CD14-positive monocyte (primary cell): ENCODE results near the gene SH3TC2. TPM values are rescaled to one million over a fixed set of nuclear protein-coding genes. Genes with fewer than 3 reads are reported as not detected.

Source experiments
- DNase-seq, 3 donors: peaks; one replicate each; pipeline ENCODE4 v3.0.0-alpha.2; 2011 to 2022
- H2AFZ ChIP-seq: 2 replicates; pipeline ENCODE4 v1.6.0; 2012; ENCODE audit warnings: mild to moderate bottlenecking, low read depth, low read length, inconsistent platforms; ENCODE audit not compliant: insufficient read depth, poor library complexity, severe bottlenecking
- H3K27ac ChIP-seq, 2 donors: 1 replicate in 1 of 2; 2 replicates in 1 of 2; pipeline ENCODE4 v1.5.1; 2012 to 2013; ENCODE audit warnings: low read length in 2 of 2, control low read depth in 1 of 2, inconsistent platforms in 1 of 2, low read depth in 1 of 2, mild to moderate bottlenecking in 1 of 2
- H3K27me3 ChIP-seq, 2 donors: one replicate each; pipeline versions ENCODE4 v1.6.0 to v1.6.1; 2011 to 2013; ENCODE audit warnings: low read length in 2 of 2; ENCODE audit not compliant: control insufficient read depth in 2 of 2, insufficient read depth in 2 of 2
- H3K36me3 ChIP-seq, 2 donors: replicated peaks in 1 of 2; 1 replicate in 1 of 2; 2 replicates in 1 of 2; pipeline versions ENCODE4 v1.5.1 to v1.6.1; 2012 to 2013; ENCODE audit warnings: low read length in 2 of 2, control low read depth in 1 of 2, inconsistent platforms in 1 of 2, mild to moderate bottlenecking in 1 of 2; ENCODE audit not compliant: insufficient read depth in 2 of 2, control insufficient read depth in 1 of 2
- H3K4me1 ChIP-seq, 2 donors: 1 replicate in 1 of 2; 2 replicates in 1 of 2; pipeline versions ENCODE4 v1.5.1 to v1.6.1; 2012 to 2013; ENCODE audit warnings: low read length in 2 of 2, control low read depth in 1 of 2, inconsistent platforms in 1 of 2, mild to moderate bottlenecking in 1 of 2, moderate library complexity in 1 of 2; ENCODE audit not compliant: insufficient read depth in 2 of 2, control insufficient read depth in 1 of 2
- H3K4me2 ChIP-seq: replicated peaks from 2 replicates; pipeline ENCODE3; 2012; ENCODE audit warnings: low read length, moderate library complexity, mild to moderate bottlenecking; ENCODE audit not compliant: poor library complexity, severe bottlenecking; ENCODE audit errors: extremely low read depth
- H3K4me3 ChIP-seq, 3 experiments: fragments of 200-600 bp in 1 of 3; sonication (generic) in 1 of 3; replicated peaks in 1 of 3; 1 replicate in 2 of 3; 2 replicates in 1 of 3; pipeline ENCODE4 v1.5.1; 2011 to 2013; ENCODE audit warnings: low read length in 3 of 3, mild to moderate bottlenecking in 3 of 3, control low read depth in 2 of 3, low read depth in 2 of 3, inconsistent platforms in 1 of 3, moderate library complexity in 1 of 3
- H3K79me2 ChIP-seq: 2 replicates; pipeline ENCODE4 v1.6.0; 2012; ENCODE audit warnings: mild to moderate bottlenecking, control low read depth, inconsistent platforms, low read length, moderate library complexity; ENCODE audit not compliant: insufficient read depth
- H3K9ac ChIP-seq: 2 replicates; pipeline ENCODE4 v1.6.0; 2017; ENCODE audit warnings: low read length, mild to moderate bottlenecking; ENCODE audit not compliant: insufficient read depth, poor library complexity, severe bottlenecking
- H3K9me3 ChIP-seq, 2 donors: replicated peaks in 1 of 2; 1 replicate in 1 of 2; 2 replicates in 1 of 2; pipeline versions ENCODE4 v1.5.1 to v1.6.1; 2012 to 2013; ENCODE audit warnings: low read length in 2 of 2, control low read depth in 1 of 2; ENCODE audit not compliant: control insufficient read depth in 1 of 2, insufficient read depth in 1 of 2
- H4K20me1 ChIP-seq: 2 replicates; pipeline ENCODE4 v1.6.0; 2012; ENCODE audit warnings: mild to moderate bottlenecking, low read length, control low read depth, moderate library complexity; ENCODE audit not compliant: insufficient read depth
- H3K27ac Mint-ChIP-seq, 7 donors: one replicate each; pipeline ENCODE4 v1.8.0; 2020; ENCODE audit warnings: mild to moderate bottlenecking in 7 of 7, mixed read lengths in 7 of 7, moderate library complexity in 6 of 7, inconsistent platforms in 2 of 7
- H3K27me3 Mint-ChIP-seq, 3 donors: one replicate each; pipeline ENCODE4 v1.8.0; 2021 to 2022; ENCODE audit warnings: low read depth in 3 of 3, mild to moderate bottlenecking in 3 of 3, mixed read lengths in 3 of 3, moderate library complexity in 3 of 3, inconsistent platforms in 1 of 3
- H3K36me3 Mint-ChIP-seq, 2 donors: one replicate each; pipeline ENCODE4 v1.8.0; 2020; ENCODE audit warnings: mixed read lengths in 2 of 2, inconsistent platforms in 1 of 2, mild to moderate bottlenecking in 1 of 2
- H3K4me1 Mint-ChIP-seq: one replicate; pipeline ENCODE4 v1.8.0; 2020; ENCODE audit warnings: mild to moderate bottlenecking, mixed read lengths
- H3K4me3 Mint-ChIP-seq, 2 donors: one replicate each; pipeline ENCODE4 v1.8.0; 2020; ENCODE audit warnings: mild to moderate bottlenecking in 2 of 2, mixed read lengths in 2 of 2, moderate library complexity in 1 of 2
- H3K9me3 Mint-ChIP-seq, 7 donors: one replicate each; pipeline ENCODE4 v1.8.0; 2020 to 2022; ENCODE audit warnings: mixed read lengths in 7 of 7, mild to moderate bottlenecking in 6 of 7, moderate library complexity in 6 of 7, inconsistent platforms in 2 of 7
- WGBS: methylation state at CpG from one replicate; pipeline ENCODE4 v1.1.5; 2013; ENCODE audit warnings: missing lambda C conversion rate; ENCODE audit not compliant: insufficient coverage; 5-methylcytosine and 5-hydroxymethylcytosine counted together
- intact Hi-C, 2 donors: fragments of 100-400 bp; cut with micrococcal nuclease; formaldehyde crosslinking; loops; one replicate each; pipeline versions ENCODE4 v1.15.0 to v1.15.1; 2023
- polyA plus RNA-seq, 3 donors: library from polyadenylated mRNA; depleted of rRNA in 1 of 3; unstranded in 2 of 3; stranded (reverse) in 1 of 3; fragments of 300-500 nt in 2 of 3; fragments of >200 nt in 1 of 3; fragmentation: Illumina TruSeq in 2 of 3; gene quantifications; 1 replicate in 2 of 3; 2 replicates in 1 of 3; pipeline ENCODE4 v1.2.3, GENCODE V29; 2012 to 2021
- TF ChIP-seq, protein P1 (sequence below): fragments of 200-600 bp; IDR thresholded peaks from one replicate; pipeline ENCODE4 v1.8.0; 2022; ENCODE audit warnings: antibody characterized with exemption, mild to moderate bottlenecking

Gene SH3TC2
- polyA plus RNA-seq, 3 donors = 0.01 to 0.30 (median 0.14) TPM

DNA sequence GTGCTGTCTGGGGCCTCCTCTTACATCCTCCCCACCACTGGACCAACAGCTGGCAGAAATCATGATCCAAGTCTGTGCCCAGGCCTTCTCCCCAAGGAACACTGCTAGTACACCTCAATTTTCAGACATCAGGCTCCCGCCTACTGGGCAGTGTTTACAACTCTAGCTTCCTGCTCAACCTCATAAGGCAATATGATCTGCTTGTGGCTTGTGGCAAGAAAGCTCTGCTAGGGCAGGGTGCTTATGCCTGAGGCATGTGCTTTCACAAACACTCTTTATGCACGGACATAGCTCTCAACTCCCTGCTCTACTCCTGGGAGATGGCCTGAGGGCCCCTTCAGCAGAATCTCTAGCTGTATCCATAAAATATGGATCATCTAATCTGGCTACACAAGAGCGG, 32.5 kb downstream of the SH3TC2 start:
- 100% methylated on average over 1 of the region's 3 CpGs for WGBS
- Histone ChIP-seq H3K4me3 (no peak overlapping the region), H3K9ac (no peak overlapping the region), H3K79me2 (no peaks in the 10 kb centered on the region), H3K27me3 (no peaks in the 10 kb centered on the region), H3K4me1 (peaks cover 2 to 3% of the 10 kb centered on the region in 2 donors), H3K27ac (no peak overlapping the region), H4K20me1 (no peaks in the 10 kb centered on the region), H3K4me2 (no peak overlapping the region), H2AFZ (no peak overlapping the region), H3K9me3 (no peaks in the 10 kb centered on the region), H3K36me3 (no peaks in the 10 kb centered on the region)
- Mint-ChIP-seq H3K27me3 (peaks cover 0 to 2% (median 0%) of the 10 kb centered on the region in 3 donors), H3K4me1 (peaks cover 3% of the 10 kb centered on the region), H3K9me3 (no peaks in the 10 kb centered on the region), H3K4me3 (no peak overlapping the region), H3K27ac (no peak overlapping the region), H3K36me3 (no peaks in the 10 kb centered on the region)
- intact Hi-C loops = loop anchor here (5.0 to 10.0 kb wide), 4 partner anchors 296 to 846 kb away; no protein-coding TSS in a partner anchor
- TF ChIP-seq, protein P1, sequence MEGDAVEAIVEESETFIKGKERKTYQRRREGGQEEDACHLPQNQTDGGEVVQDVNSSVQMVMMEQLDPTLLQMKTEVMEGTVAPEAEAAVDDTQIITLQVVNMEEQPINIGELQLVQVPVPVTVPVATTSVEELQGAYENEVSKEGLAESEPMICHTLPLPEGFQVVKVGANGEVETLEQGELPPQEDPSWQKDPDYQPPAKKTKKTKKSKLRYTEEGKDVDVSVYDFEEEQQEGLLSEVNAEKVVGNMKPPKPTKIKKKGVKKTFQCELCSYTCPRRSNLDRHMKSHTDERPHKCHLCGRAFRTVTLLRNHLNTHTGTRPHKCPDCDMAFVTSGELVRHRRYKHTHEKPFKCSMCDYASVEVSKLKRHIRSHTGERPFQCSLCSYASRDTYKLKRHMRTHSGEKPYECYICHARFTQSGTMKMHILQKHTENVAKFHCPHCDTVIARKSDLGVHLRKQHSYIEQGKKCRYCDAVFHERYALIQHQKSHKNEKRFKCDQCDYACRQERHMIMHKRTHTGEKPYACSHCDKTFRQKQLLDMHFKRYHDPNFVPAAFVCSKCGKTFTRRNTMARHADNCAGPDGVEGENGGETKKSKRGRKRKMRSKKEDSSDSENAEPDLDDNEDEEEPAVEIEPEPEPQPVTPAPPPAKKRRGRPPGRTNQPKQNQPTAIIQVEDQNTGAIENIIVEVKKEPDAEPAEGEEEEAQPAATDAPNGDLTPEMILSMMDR = no peak
- no peak for DNase-seq

DNA sequence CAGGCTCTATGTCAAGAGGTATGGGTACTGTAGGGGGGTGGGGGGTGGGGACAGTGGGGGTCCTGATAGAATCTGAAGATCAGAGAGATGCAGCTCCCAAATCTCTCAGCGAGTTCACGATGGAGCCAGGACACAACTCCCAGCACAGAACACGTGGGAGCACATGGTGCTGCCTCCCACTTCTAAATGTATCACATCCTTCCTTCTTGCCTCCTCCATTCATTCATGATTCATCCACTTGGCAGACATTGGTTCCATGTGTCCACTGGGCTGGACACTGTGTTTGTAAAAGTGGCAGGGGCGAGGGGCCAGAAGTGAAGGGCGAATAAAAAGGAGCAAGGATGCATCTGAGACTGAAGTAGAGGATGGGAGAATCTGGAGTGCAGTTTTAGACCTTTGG, 33.9 kb downstream of the SH3TC2 start:
- 92% methylated on average over 5 of the region's 5 CpGs for WGBS

More for the DNA sequence above, 33.9 kb downstream of the SH3TC2 start:
- no peak overlapping the region for H2AFZ ChIP-seq
- DNase-seq = no peak
- no peaks in the 10 kb centered on the region for H3K36me3 ChIP-seq
- no peak overlapping the region for H3K9ac ChIP-seq
- TF ChIP-seq, protein P1 = no peak
- H3K27me3 ChIP-seq = no peaks in the 10 kb centered on the region
- Mint-ChIP-seq H3K27ac (peak overlapping the region in 1 of 7 donors; percentile 22), H3K4me1 (no peaks in the 10 kb centered on the region), H3K36me3 (no peaks in the 10 kb centered on the region), H3K9me3 (no peaks in the 10 kb centered on the region), H3K4me3 (no peak overlapping the region), H3K27me3 (peaks cover 0 to 2% (median 0%) of the 10 kb centered on the region in 3 donors)
- H4K20me1 ChIP-seq = no peaks in the 10 kb centered on the region
- no peak overlapping the region for H3K27ac ChIP-seq
- no peak overlapping the region for H3K4me3 ChIP-seq
- H3K79me2 ChIP-seq = no peaks in the 10 kb centered on the region
- no peak overlapping the region for H3K4me2 ChIP-seq
- no peaks in the 10 kb centered on the region for H3K4me1 ChIP-seq
- intact Hi-C loops = no loop called here
- no peaks in the 10 kb centered on the region for H3K9me3 ChIP-seq
